Measurements from ENCODE around the gene VN1R4.
"Not testable (repeated sequence)": the region's sequence is repeated elsewhere in the genome, so short reads cannot be mapped to it uniquely, and the experiment has no call there.

VN1R4 gene

DNA sequence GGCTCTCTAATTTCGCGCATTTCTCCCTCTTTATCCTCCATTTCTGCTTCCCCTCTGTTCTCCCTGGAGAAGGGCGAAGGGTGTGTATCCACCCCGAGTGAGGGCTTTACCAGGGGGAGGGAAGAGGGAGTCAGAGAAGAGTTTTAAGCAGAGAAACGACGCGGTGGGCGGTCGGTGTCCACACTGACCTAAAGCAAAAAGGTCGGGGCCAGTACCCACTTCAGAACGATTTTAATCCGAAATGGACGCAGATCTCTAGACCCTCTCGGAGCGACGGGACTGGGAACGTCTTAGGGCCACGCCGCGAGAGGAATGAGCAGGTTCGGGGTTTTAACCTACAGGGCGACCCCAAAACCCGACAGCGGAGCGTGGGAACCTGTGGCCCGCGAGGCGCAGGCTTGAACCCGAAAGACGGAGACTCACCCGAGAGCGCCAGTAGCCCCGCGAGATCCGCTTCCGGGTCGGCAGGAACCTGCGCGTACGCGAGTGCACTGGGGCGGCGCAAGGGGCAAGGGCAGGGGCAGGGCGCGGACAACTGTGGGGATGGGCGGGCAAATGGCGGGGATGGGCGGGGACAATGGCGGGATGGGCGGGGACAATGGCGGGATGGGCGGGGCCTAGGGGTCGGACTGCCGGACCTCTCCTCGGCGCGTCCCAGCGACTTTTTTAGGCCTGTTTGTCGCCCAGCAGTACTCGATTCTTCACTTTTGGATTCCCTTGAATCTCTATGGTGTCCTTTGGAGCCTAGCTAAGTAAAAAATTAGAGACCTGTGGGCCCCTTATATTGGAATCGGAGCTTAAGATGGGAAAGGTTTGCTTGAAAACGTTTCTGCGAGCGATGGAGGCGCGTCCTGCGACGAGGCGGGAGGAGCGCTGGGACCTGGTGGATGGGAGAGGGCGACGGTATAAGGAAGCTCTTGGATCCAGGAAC, 12.8 kb downstream of the VN1R4 start, which contains the start of gene ZNF677:
Gene ZNF677, minus strand, starts transcription at position 463 of the 931 bp plus-strand sequence. CDS start 3,323 bp downstream, outside the sequence.
- DNase-seq (ENCODE audit: low read depth): no peak
- no peak for TF ChIP-seq MAX (IDR thresholded peaks at IDR 0.05; ENCODE audit: low read depth, low read length)
- TF ChIP-seq, protein P1, sequence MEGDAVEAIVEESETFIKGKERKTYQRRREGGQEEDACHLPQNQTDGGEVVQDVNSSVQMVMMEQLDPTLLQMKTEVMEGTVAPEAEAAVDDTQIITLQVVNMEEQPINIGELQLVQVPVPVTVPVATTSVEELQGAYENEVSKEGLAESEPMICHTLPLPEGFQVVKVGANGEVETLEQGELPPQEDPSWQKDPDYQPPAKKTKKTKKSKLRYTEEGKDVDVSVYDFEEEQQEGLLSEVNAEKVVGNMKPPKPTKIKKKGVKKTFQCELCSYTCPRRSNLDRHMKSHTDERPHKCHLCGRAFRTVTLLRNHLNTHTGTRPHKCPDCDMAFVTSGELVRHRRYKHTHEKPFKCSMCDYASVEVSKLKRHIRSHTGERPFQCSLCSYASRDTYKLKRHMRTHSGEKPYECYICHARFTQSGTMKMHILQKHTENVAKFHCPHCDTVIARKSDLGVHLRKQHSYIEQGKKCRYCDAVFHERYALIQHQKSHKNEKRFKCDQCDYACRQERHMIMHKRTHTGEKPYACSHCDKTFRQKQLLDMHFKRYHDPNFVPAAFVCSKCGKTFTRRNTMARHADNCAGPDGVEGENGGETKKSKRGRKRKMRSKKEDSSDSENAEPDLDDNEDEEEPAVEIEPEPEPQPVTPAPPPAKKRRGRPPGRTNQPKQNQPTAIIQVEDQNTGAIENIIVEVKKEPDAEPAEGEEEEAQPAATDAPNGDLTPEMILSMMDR (IDR thresholded peaks at IDR 0.05; ENCODE audit: low read depth, low read length): no peak
- TF ChIP-seq POLR2A (IDR thresholded peaks at IDR 0.05; ENCODE audit: extremely low read depth, insufficient read length): no peak
- TF ChIP-seq MYC (IDR thresholded peaks at IDR 0.05; ENCODE audit: low read depth, low read length): no peak
- H3K4me3 ChIP-seq (ENCODE audit: low read depth, low read length): no peak within 1 kb of the TSS

GRCh38 chr19:53246498-53246897, 21.0 kb downstream of the VN1R4 start:
- no peak overlapping the region for H3K4me3 ChIP-seq (ENCODE audit: low read depth, low read length)
- TF ChIP-seq, protein P1 (IDR thresholded peaks at IDR 0.05; ENCODE audit: low read depth, low read length): no peak
- TF ChIP-seq MYC (IDR thresholded peaks at IDR 0.05; ENCODE audit: low read depth, low read length): no peak
- no peak for TF ChIP-seq POLR2A (IDR thresholded peaks at IDR 0.05; ENCODE audit: extremely low read depth, insufficient read length)
- no peak for TF ChIP-seq MAX (IDR thresholded peaks at IDR 0.05; ENCODE audit: low read depth, low read length)
- DNase-seq (ENCODE audit: low read depth): no peak

- H3K4me3 ChIP-seq (ENCODE audit: low read depth, low read length): no peak overlapping the region
- TF ChIP-seq, protein P1 (IDR thresholded peaks at IDR 0.05; ENCODE audit: low read depth, low read length): no peak
- TF ChIP-seq POLR2A (IDR thresholded peaks at IDR 0.05; ENCODE audit: extremely low read depth, insufficient read length): no peak
- no peak for TF ChIP-seq MYC (IDR thresholded peaks at IDR 0.05; ENCODE audit: low read depth, low read length)
- no peak for TF ChIP-seq MAX (IDR thresholded peaks at IDR 0.05; ENCODE audit: low read depth, low read length)
- DNase-seq (ENCODE audit: low read depth): no peak
Observed at GRCh38 chr19:53237114-53237777, 30.3 kb downstream of the VN1R4 start.

DNA sequence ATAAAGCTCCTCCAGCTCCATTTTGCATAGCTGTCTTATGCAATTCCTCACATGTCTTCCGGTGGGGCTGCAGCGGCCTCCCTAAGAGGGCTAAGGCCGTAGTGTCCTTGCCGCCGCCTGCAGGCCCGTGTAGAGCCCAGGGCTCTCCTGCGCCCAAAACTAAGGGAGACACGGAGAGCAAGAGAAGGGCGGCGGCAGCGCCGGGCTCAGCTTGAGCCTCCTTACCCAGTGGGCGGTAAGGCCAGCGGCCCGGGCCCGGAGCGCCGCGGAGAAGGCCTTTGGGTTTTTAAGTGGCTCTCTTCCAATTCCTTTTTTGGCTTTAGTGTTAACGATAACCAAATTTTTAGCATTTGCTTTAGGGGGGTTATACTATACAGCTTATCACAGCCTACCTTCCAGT, 42.9 kb downstream of the VN1R4 start:
- TF ChIP-seq MAX (IDR thresholded peaks at IDR 0.05; ENCODE audit: low read depth, low read length) (no peak), MYC (IDR thresholded peaks at IDR 0.05; ENCODE audit: low read depth, low read length) (no peak), POLR2A (IDR thresholded peaks at IDR 0.05; ENCODE audit: extremely low read depth, insufficient read length) (no peak)
- TF ChIP-seq, protein P1 (IDR thresholded peaks at IDR 0.05; ENCODE audit: low read depth, low read length): no peak
- no peak for DNase-seq (ENCODE audit: low read depth)
- H3K4me3 ChIP-seq (ENCODE audit: low read depth, low read length): no peak overlapping the region

DNA sequence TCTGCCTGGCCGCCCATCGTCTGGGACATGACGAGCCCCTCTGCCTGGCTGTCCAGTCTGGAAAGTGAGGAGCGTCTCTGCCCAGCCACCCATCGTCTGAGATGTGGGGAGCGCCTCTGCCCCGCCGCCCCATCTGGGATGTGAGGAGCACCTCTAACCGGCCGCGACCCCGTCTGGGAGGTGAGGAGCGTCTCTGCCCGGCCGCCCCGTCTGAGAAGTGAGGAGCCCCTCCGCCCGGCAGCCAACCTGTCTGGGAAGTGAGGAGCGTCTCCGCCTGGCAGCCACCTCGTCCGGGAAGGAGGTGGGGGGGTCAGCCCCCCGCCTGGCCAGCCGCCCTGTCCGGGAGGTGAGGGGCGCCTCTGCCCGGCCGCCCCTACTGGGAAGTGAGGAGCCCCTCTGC, 44.8 kb downstream of the VN1R4 start:
- DNase-seq (ENCODE audit: low read depth); H3K4me3 ChIP-seq (ENCODE audit: low read depth, low read length): not testable (repeated sequence)
